Measurements from ENCODE around the gene SPRR2B.
A peak's percentile ranks its signal among the peaks of the same experiment; 100 is the strongest.
"Not testable (repeated sequence)": the region's sequence is repeated elsewhere in the genome, so short reads cannot be mapped to it uniquely, and the experiment has no call there.

SPRR2B gene

DNA sequence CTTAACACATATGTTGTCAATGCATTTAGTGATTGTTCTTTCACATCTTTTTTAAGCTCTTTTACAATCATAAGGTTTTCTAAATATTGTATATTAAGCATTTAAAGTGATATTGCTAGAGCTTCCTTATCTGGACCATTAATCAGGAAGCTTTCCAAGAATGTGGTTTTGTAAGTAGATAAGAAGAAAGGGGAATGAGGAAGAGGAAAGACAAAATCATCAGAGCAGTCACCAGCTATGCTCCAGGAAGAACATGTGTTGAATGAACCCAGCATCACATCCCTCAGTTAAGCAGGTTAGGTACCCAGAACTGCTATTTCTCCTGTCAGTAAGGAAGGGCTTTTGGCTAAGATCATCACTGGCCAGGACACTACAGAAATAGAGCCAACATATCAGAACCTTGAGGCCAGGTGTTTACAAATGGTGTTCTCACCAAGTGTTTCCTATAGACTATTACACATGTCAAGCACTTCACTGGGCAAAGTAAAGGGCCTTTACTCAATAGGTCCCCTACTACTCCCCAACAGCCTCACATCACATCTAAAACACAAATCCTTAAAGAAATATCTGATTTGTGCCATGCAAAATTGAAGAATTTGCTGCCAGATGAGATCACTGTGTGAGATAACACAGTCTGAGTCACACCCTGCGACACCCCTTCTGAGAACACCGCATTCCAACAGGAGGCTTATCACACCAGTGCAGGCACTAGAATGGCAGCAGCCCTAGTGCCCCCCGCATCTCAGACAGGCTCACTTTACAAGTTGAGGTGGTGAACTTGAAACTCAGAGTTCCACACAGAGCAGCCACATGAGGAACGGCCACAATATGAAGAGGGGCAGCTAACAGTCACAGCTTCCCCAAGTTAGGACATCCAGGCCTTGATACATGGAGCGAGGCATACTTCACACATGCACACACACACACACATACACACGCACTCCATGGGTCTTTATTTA lies 12.3 kb downstream of the SPRR2B start:
- H3K4me3 ChIP-seq (ENCODE audit: low read length) = no peak overlapping the region
- TF ChIP-seq, protein P1, sequence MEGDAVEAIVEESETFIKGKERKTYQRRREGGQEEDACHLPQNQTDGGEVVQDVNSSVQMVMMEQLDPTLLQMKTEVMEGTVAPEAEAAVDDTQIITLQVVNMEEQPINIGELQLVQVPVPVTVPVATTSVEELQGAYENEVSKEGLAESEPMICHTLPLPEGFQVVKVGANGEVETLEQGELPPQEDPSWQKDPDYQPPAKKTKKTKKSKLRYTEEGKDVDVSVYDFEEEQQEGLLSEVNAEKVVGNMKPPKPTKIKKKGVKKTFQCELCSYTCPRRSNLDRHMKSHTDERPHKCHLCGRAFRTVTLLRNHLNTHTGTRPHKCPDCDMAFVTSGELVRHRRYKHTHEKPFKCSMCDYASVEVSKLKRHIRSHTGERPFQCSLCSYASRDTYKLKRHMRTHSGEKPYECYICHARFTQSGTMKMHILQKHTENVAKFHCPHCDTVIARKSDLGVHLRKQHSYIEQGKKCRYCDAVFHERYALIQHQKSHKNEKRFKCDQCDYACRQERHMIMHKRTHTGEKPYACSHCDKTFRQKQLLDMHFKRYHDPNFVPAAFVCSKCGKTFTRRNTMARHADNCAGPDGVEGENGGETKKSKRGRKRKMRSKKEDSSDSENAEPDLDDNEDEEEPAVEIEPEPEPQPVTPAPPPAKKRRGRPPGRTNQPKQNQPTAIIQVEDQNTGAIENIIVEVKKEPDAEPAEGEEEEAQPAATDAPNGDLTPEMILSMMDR (IDR thresholded peaks at IDR 0.05; ENCODE audit: insufficient read depth, low read depth, low read length, missing control alignments) = no peak
- peak; percentile 54 for DNase-seq (ENCODE audit: low read depth)

DNA sequence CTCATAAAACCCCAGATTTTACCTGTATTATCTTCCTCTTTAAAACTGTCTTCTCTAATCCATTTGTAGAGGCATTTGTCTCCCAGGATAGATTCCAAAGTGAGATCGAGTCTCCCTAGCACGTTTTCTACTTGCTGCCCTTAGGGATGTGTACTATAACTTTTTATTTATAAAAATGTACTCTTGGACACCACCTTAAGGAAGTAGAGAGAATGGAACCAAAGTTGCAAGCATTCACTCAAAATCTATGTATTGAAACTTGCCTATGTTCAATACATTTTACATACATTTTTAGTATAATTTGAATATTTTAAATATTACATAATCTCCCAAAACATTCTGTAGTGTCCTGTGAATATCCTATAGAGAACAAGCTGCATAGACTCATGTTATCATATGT lies 13.3 kb downstream of the SPRR2B start:
- TF ChIP-seq, protein P1 (IDR thresholded peaks at IDR 0.05; ENCODE audit: insufficient read depth, low read depth, low read length, missing control alignments) = peak; percentile 13
- DNase-seq (ENCODE audit: low read depth) = no peak
- H3K4me3 ChIP-seq (ENCODE audit: low read length) = no peak overlapping the region

DNA sequence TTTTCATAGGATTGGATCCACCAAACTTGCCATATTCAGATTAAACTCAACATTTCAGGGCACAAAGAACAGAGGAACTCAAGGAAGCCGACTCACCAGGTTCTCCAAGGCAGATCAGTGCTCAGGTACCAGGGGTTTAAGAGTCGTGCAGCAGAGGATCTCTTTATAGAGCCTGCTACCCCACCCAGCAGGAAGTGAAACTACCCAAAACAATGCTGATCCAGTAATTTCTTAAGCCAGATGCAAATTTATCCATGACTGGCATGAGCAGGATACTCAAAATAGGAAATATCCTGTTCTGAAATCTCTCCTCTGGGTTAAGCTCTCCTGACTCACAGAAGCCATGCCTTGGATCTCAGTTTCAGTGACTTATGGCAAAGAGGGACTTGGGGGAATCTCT lies 14.0 kb downstream of the SPRR2B start, which contains the start of gene SPRR2A:
Gene SPRR2A (minus strand): TSS at position 138 of the 400 bp plus-strand sequence. CDS start 777 bp downstream, outside the sequence.
- TF ChIP-seq, protein P1 (IDR thresholded peaks at IDR 0.05; ENCODE audit: insufficient read depth, low read depth, low read length, missing control alignments) = no peak
- H3K4me3 ChIP-seq (ENCODE audit: low read length) = no peak within 1 kb of the TSS
- peak; percentile 66 for DNase-seq (ENCODE audit: low read depth)

DNA sequence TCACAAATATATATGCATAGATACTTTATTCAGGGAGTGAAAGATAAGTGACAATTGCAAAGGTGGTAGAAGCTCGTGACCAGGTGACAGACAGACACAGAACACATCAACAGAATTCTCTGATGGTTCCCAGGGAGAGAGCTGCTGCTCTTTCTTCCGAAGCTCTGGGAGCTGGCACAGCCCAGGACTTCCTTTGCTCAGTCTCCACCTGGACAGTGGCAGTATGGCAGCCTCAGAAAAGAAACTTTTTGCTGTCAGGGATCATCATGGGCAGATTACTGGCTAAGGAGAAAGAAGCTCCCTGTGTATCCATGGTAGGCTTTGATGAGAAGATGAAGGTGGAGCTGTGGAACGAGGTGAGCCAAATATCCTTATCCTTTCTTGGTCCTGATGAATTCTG lies 15.3 kb downstream of the SPRR2B start:
- DNase-seq (ENCODE audit: low read depth); H3K4me3 ChIP-seq (ENCODE audit: low read length): not testable (repeated sequence)
- TF ChIP-seq, protein P1 (IDR thresholded peaks at IDR 0.05; ENCODE audit: insufficient read depth, low read depth, low read length, missing control alignments) = peak; percentile 13

DNA sequence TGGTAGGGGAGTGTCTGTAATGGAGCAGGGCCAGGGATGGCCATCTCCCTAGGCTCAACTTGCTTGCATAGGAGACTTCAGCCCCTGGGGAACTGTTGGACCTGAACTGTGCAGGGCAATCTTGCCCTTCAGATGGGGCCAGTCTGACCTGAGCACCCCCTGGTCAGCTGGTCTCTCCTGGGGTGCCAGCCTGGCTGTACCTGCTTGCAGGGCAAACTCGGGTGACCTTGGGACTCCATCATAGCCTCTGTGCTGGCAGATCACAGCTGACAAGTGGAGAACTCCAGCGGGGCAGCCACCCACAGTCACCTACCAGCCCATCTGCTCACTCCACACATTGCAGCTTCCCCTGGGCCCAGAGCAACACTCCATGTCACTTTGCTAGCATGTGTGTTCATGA lies 22.2 kb downstream of the SPRR2B start:
- DNase-seq (ENCODE audit: low read depth) = no peak
- TF ChIP-seq, protein P1 (IDR thresholded peaks at IDR 0.05; ENCODE audit: insufficient read depth, low read depth, low read length, missing control alignments) = no peak
- no peak overlapping the region for H3K4me3 ChIP-seq (ENCODE audit: low read length)

DNA sequence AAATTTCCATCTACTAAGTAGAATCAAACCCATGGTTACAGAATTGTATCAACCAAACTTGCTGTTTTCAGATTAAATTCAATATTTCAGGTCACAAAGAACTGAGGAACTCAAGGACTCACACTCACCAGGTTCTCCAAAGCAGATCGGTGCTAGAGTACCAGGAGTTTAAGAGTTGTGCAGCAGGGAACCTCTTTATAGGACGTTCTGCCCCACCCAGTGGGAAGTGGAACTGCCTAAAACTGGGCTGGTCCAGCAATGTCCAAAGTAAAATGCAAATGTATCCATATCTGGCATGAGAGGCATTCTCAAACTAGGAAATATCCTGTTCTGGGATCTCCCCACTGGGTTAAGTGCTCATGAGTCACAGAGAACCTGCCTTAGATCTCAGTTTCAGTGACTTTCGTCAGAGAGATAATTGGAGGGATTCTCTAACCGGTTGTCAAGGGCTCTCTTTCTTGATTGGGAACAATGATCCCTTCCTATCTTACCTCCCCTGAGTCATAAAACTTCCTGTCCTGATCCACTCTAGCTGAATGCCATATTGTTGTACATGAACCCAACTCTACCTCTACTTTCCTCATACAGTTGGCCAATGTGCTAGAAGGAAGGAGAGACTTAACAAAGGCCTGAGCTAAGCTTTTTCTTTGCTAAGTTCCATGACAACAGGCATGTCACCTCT lies 30.3 kb downstream of the SPRR2B start, which contains the start of gene SPRR2D:
Gene SPRR2D (minus strand): TSS at position 171 of the 682 bp plus-strand sequence. CDS start 774 bp downstream, outside the sequence.
- DNase-seq (ENCODE audit: low read depth) = peak; percentile 77
- no peak within 1 kb of the TSS for H3K4me3 ChIP-seq (ENCODE audit: low read length)
- TF ChIP-seq, protein P1 (IDR thresholded peaks at IDR 0.05; ENCODE audit: insufficient read depth, low read depth, low read length, missing control alignments) = no peak

All from epithelial cell of esophagus (primary cell).